ENCODE data around the gene ABTB1. TPM values are rescaled to one million over a fixed set of nuclear protein-coding genes. Genes with fewer than 3 reads are reported as not detected.

The ABTB1 gene
- total RNA-seq, 3 donors from 2014 or later (not counting 1 experiment from before 2014, with no cell fraction given): 98.8 to 127 (median 107) TPM

DNA sequence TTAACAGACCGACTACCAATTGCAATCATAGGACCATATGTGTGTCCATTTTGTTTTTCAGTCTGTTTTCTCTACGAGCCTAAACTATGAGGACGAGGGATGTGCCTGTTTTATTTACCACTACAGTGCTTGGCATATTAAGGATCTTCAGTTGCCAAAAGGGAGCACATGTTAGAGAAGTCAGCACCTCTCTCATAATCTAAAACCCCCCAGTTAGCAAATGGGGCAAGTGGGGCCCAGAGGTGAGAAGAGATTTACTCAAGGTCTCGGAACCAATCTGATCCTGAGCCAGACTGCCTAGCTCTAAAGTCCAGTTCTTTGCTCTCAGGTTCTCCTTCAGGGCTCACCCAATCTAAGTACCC is 44.3 kb upstream of the ABTB1 start:
- H3K9me3 ChIP-seq (ENCODE audit: control insufficient read depth, insufficient read depth, low read length): no peaks in the 10 kb centered on the region
- H3K4me1 ChIP-seq (ENCODE audit: control insufficient read depth, insufficient read depth, low read length): peaks cover 29% of the 10 kb centered on the region
- DNase-seq (no peak), ATAC-seq (no peak)
- intact Hi-C loops (cut with micrococcal nuclease): no loop called here
- H3K36me3 Mint-ChIP-seq: no peaks in the 10 kb centered on the region
- no peaks in the 10 kb centered on the region for H3K9me3 Mint-ChIP-seq
- peak overlapping the region; percentile 93 for H3K4me3 Mint-ChIP-seq
- H3K27ac ChIP-seq (ENCODE audit: low read length): no peak overlapping the region
- WGBS (ENCODE audit: insufficient coverage): 96% methylated on average over 4 of the region's 4 CpGs
- TF ChIP-seq, protein P1, sequence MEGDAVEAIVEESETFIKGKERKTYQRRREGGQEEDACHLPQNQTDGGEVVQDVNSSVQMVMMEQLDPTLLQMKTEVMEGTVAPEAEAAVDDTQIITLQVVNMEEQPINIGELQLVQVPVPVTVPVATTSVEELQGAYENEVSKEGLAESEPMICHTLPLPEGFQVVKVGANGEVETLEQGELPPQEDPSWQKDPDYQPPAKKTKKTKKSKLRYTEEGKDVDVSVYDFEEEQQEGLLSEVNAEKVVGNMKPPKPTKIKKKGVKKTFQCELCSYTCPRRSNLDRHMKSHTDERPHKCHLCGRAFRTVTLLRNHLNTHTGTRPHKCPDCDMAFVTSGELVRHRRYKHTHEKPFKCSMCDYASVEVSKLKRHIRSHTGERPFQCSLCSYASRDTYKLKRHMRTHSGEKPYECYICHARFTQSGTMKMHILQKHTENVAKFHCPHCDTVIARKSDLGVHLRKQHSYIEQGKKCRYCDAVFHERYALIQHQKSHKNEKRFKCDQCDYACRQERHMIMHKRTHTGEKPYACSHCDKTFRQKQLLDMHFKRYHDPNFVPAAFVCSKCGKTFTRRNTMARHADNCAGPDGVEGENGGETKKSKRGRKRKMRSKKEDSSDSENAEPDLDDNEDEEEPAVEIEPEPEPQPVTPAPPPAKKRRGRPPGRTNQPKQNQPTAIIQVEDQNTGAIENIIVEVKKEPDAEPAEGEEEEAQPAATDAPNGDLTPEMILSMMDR (IDR thresholded peaks at IDR 0.05): no peak
- no peak overlapping the region for H3K4me3 ChIP-seq (ENCODE audit: low read length)
- H3K4me1 Mint-ChIP-seq: peaks cover 49 to 61% of the 10 kb centered on the region in 2 donors
- H3K27me3 Mint-ChIP-seq (ENCODE audit: low read depth in 2 of 2): peaks cover 13 to 22% of the 10 kb centered on the region in 2 donors
- no peaks in the 10 kb centered on the region for H3K36me3 ChIP-seq (ENCODE audit: control insufficient read depth, insufficient read depth, low read length)
- H3K27me3 ChIP-seq (ENCODE audit: control insufficient read depth, insufficient read depth, low read length): peaks cover 2% of the 10 kb centered on the region
- peak overlapping the region; percentile 63 to 73 for H3K27ac Mint-ChIP-seq

DNA sequence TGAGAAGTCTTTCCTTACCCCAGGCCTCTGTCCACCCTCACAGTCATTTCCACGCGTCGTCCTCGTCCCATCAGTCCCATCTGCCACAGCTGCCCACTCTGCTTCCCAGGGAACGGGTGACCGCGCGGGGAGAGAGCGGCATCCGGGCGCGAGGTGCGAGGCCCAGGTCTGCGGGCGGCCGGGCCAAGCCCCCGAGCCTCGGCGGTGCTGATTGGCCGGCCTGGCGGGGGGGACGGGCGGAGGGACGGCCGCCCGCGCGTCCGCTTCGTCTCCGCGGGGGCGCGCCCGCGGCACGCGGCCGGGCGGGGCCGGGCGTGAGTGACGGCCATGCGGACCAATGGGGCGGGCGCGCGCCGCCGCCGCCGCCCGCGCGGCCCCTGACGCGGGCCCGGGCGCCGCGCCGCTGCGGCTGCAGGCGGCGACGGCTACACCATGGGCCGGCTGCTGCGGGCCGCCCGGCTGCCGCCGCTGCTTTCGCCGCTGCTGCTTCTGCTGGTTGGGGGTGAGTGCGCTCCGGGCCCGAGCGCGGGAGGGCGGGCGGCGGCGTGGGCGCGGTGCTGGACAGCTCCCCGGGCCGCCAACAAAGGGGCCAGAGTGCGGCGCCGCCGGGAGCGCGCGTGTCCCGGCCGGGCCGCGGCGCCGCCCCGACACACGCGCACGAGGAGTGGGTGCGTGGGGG is 43.8 kb upstream of the ABTB1 start, which contains the start of gene PODXL2:
PODXL2 (plus strand) TSS at position 398 of the 679 bp plus-strand sequence; CDS start at position 433, 35 bp downstream.
- Histone ChIP-seq H3K27ac (ENCODE audit: low read length) (no peak within 1 kb of the TSS), H3K36me3 (ENCODE audit: control insufficient read depth, insufficient read depth, low read length) (no peaks in the 10 kb centered on the region), H3K4me3 (ENCODE audit: low read length) (peak within 1 kb of the TSS; percentile 36), H3K4me1 (ENCODE audit: control insufficient read depth, insufficient read depth, low read length) (peaks cover 29% of the 10 kb centered on the region), H3K27me3 (ENCODE audit: control insufficient read depth, insufficient read depth, low read length) (peaks cover 2% of the 10 kb centered on the region), H3K9me3 (ENCODE audit: control insufficient read depth, insufficient read depth, low read length) (no peaks in the 10 kb centered on the region)
- H3K4me1 Mint-ChIP-seq: peaks cover 49 to 61% of the 10 kb centered on the region in 2 donors
- peaks cover 17 to 24% of the 10 kb centered on the region in 2 donors for H3K27me3 Mint-ChIP-seq (ENCODE audit: low read depth in 2 of 2)
- WGBS (ENCODE audit: insufficient coverage): 6% methylated on average over 105 of the region's 105 CpGs
- TF ChIP-seq, protein P1 (IDR thresholded peaks at IDR 0.05): no peak
- intact Hi-C loops (cut with micrococcal nuclease): no loop called here
- DNase-seq (peak; percentile 51 to 71), ATAC-seq (peak; percentile 56 to 66 (median 66))
- H3K4me3 Mint-ChIP-seq: peak within 1 kb of the TSS; percentile 93
- peak within 1 kb of the TSS; percentile 73 to 87 for H3K27ac Mint-ChIP-seq
- H3K9me3 Mint-ChIP-seq: no peaks in the 10 kb centered on the region
- H3K36me3 Mint-ChIP-seq: no peaks in the 10 kb centered on the region

DNA sequence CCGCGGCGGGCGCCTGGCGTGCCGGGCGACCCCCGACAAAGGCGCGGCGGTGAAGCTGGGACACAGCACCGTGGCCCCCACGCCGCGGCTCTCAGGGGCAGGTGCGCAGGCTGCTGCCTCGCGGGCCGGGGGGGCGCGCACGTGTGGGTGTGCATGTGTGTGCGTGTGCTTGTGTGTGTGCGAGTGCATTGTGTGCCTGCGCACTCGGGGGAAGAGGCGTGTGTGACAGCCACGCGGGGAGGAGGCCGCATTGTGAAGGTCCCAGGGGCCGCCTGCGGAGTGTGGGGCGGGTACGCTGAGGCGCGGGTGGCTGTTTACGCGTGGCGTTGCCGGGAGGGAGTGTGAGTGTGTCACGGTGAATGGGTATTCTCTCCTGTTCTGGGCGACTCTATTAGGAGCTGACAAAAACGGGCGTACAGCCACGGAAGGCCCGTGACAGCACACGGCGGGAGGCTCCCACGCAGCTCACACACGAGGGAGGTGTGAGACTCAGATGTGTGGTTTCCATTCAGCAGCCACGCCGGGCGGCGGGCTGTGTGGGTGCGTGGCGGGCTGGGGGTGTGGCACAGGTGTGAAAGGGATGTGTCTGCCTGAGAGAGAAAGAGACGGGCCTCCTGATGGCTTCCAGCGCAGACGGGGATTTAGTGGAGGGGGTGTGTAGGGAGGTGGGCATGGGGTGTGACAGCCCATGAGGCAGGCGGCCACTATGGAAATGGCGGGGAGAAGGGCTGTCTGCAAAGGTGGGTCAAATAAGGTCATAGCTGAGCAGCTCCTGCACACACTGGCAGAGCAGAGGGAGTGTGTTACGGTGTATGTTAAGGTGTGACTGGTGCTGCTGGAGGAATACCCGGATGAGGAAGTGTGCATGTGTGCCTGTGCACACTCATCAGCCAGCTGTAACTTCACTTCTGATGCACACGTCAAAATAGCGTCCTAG is 43.0 kb upstream of the ABTB1 start:
- whole genome bisulfite sequencing (ENCODE audit: insufficient coverage): 8% methylated on average over 65 of the region's 65 CpGs

More for the DNA sequence above, 43.0 kb upstream of the ABTB1 start:
- H3K4me1 Mint-ChIP-seq: peaks cover 49 to 61% of the 10 kb centered on the region in 2 donors
- TF ChIP-seq, protein P1 (IDR thresholded peaks at IDR 0.05): no peak
- H3K36me3 Mint-ChIP-seq: no peaks in the 10 kb centered on the region
- DNase-seq (peak; percentile 52 to 72), ATAC-seq (peak; percentile 58 to 62 (median 60))
- peak overlapping the region; percentile 70 to 87 for H3K27ac Mint-ChIP-seq
- no peaks in the 10 kb centered on the region for H3K9me3 ChIP-seq (ENCODE audit: control insufficient read depth, insufficient read depth, low read length)
- peaks cover 2% of the 10 kb centered on the region for H3K27me3 ChIP-seq (ENCODE audit: control insufficient read depth, insufficient read depth, low read length)
- H3K9me3 Mint-ChIP-seq: no peaks in the 10 kb centered on the region
- H3K27ac ChIP-seq (ENCODE audit: low read length): no peak overlapping the region
- intact Hi-C loops (cut with micrococcal nuclease): no loop called here
- peak overlapping the region; percentile 36 for H3K4me3 ChIP-seq (ENCODE audit: low read length)
- no peaks in the 10 kb centered on the region for H3K36me3 ChIP-seq (ENCODE audit: control insufficient read depth, insufficient read depth, low read length)
- H3K4me1 ChIP-seq (ENCODE audit: control insufficient read depth, insufficient read depth, low read length): peaks cover 29% of the 10 kb centered on the region
- peaks cover 17 to 24% of the 10 kb centered on the region in 2 donors for H3K27me3 Mint-ChIP-seq (ENCODE audit: low read depth in 2 of 2)
- peak overlapping the region; percentile 90 for H3K4me3 Mint-ChIP-seq
